ENCODE results near the gene PRIMA1. TPM values are rescaled to one million over a fixed set of nuclear protein-coding genes. Genes with fewer than 3 reads are reported as not detected.

The PRIMA1 gene
- total and polyA plus RNA-seq, 8 donors: 1.2 to 9.9 (median 4.9) TPM

- WGBS, 5 donors: 39 to 60% (median 43%) methylated on average over 8 of the region's 8 CpGs
- Histone ChIP-seq H3K4me1 (peaks cover 0 to 8% (median 3%) of the 10 kb centered on the region in 4 donors), H3K27me3 (peaks cover 0 to 4% (median 0%) of the 10 kb centered on the region in 3 donors), H3K27ac (peak overlapping the region in 4 of 5 donors; percentile 50 to 75 (median 58)), H3K9me3 (no peaks in the 10 kb centered on the region), H3K36me3 (no peaks in the 10 kb centered on the region), H3K4me3 (no peak overlapping the region)
- no peak for TF ChIP-seq POLR2A (IDR thresholded peaks at IDR 0.05)
- no peak for TF ChIP-seq EP300 (IDR thresholded peaks at IDR 0.05)
- TF ChIP-seq, protein P1, sequence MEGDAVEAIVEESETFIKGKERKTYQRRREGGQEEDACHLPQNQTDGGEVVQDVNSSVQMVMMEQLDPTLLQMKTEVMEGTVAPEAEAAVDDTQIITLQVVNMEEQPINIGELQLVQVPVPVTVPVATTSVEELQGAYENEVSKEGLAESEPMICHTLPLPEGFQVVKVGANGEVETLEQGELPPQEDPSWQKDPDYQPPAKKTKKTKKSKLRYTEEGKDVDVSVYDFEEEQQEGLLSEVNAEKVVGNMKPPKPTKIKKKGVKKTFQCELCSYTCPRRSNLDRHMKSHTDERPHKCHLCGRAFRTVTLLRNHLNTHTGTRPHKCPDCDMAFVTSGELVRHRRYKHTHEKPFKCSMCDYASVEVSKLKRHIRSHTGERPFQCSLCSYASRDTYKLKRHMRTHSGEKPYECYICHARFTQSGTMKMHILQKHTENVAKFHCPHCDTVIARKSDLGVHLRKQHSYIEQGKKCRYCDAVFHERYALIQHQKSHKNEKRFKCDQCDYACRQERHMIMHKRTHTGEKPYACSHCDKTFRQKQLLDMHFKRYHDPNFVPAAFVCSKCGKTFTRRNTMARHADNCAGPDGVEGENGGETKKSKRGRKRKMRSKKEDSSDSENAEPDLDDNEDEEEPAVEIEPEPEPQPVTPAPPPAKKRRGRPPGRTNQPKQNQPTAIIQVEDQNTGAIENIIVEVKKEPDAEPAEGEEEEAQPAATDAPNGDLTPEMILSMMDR (IDR thresholded peaks at IDR 0.05): no peak
- peak in 2 of 3 donors; percentile 11 to 63 for TF ChIP-seq POLR2AphosphoS5 (IDR thresholded peaks at IDR 0.05)
- peak in 1 of 2 donors; percentile 44 for DNase-seq
- intact Hi-C loops (cut with DNase I; ENCODE audit: low total_unique reads): loop anchor here (10.0 kb wide), 1 partner anchor 135 kb away; no protein-coding TSS in a partner anchor
Measured at GRCh38 chr14:93799989-93800921, 12.0 kb upstream of the PRIMA1 start.

DNA sequence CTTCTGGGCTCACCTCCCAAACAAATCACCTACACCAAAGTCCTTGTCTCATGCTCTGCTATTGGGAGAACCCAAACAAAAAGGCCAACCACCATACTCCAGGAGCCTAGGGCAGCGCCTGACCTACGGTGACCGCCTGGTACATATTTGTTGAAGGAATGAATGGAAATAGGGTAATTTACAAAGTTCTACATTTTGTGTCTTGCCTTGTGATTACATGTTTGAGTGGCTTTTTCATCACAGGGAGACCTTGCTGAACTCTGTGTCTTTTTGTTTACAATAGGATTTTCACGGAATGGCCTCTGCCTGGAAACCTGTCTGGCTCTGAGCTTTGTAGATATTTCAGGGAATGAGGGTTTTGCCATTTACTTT lies 11.3 kb upstream of the PRIMA1 start:
- no peak for DNase-seq
- no peak for TF ChIP-seq EP300 (IDR thresholded peaks at IDR 0.05)
- no peak for TF ChIP-seq POLR2AphosphoS5 (IDR thresholded peaks at IDR 0.05)
- TF ChIP-seq POLR2A (IDR thresholded peaks at IDR 0.05): no peak
- TF ChIP-seq, protein P1 (IDR thresholded peaks at IDR 0.05): no peak
- peak overlapping the region in 4 of 5 donors; percentile 50 to 75 (median 58) for H3K27ac ChIP-seq
- no peaks in the 10 kb centered on the region for H3K36me3 ChIP-seq
- peaks cover 0 to 8% (median 3%) of the 10 kb centered on the region in 4 donors for H3K4me1 ChIP-seq
- no peaks in the 10 kb centered on the region for H3K9me3 ChIP-seq
- WGBS, 5 donors: 49 to 65% (median 61%) methylated on average over 4 of the region's 4 CpGs
- no peak overlapping the region for H3K4me3 ChIP-seq
- H3K27me3 ChIP-seq: peaks cover 0 to 4% (median 0%) of the 10 kb centered on the region in 3 donors
- intact Hi-C loops (cut with DNase I; ENCODE audit: low total_unique reads): loop anchor here (10.0 kb wide), 1 partner anchor 135 kb away; no protein-coding TSS in a partner anchor

DNA sequence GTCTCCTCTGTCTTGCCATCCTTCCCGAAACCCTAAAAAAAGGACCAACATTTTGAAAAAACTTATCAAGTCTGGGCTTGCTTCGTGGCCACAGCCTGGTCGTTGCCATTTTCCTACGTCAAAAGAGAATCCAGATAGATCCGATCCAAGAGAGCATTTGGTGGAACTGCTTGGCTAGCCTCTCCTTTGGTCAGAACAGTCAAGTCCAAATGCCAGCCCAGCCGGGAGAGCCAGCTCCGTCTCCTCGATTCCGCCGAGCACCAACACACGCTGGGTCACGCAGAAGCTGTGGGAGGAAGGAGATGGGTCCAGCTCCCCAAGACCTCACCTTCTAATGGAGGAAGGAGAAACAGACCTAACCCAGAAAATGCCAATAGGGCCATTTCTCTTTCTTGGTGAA lies 9.3 kb upstream of the PRIMA1 start:
- intact Hi-C loops (cut with DNase I; ENCODE audit: low total_unique reads): loop anchor here (10.0 kb wide), 1 partner anchor 133 kb away; no protein-coding TSS in a partner anchor
- 78 to 87% (median 86%) methylated on average over 12 of the region's 12 CpGs for WGBS, 5 donors

DNA sequence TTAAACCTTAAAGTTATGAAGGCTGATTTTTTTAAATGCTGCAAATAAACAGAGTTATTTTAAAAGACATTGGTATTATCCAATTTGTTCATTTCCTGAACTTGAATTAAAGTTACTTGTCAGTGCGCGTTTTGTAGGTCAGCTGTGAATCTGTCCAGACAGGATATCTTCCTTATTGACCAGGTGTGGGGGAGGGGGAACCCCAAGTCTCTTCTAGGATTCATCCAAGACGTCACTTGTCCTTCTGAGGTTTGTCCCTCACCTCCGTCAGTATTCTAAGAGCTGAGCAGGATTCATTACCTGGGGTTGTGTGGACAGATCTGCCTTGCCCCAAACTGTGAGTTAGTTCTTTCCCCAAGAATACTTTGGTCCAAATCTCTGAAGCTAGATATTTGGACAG lies 8.8 kb upstream of the PRIMA1 start:
- Histone ChIP-seq H3K4me1 (peaks cover 0 to 8% (median 3%) of the 10 kb centered on the region in 4 donors), H3K4me3 (no peak overlapping the region), H3K27ac (no peak overlapping the region), H3K9me3 (no peaks in the 10 kb centered on the region), H3K36me3 (no peaks in the 10 kb centered on the region), H3K27me3 (peaks cover 0 to 4% (median 0%) of the 10 kb centered on the region in 3 donors)
- no peak for DNase-seq
- TF ChIP-seq, protein P1 (IDR thresholded peaks at IDR 0.05): no peak
- TF ChIP-seq EP300 (IDR thresholded peaks at IDR 0.05): no peak
- TF ChIP-seq POLR2AphosphoS5 (IDR thresholded peaks at IDR 0.05): no peak
- no peak for TF ChIP-seq POLR2A (IDR thresholded peaks at IDR 0.05)
- intact Hi-C loops (cut with DNase I; ENCODE audit: low total_unique reads): loop anchor here (10.0 kb wide), 1 partner anchor 132 kb away; no protein-coding TSS in a partner anchor
- 72 to 90% (median 77%) methylated on average over 4 of the region's 4 CpGs for WGBS, 5 donors

More for the DNA sequence above, 9.3 kb upstream of the PRIMA1 start:
- Histone ChIP-seq H3K4me1 (peaks cover 0 to 8% (median 3%) of the 10 kb centered on the region in 4 donors), H3K27ac (no peak overlapping the region), H3K36me3 (no peaks in the 10 kb centered on the region), H3K27me3 (peaks cover 0 to 4% (median 0%) of the 10 kb centered on the region in 3 donors), H3K4me3 (no peak overlapping the region), H3K9me3 (no peaks in the 10 kb centered on the region)
- DNase-seq: no peak
- TF ChIP-seq EP300 (IDR thresholded peaks at IDR 0.05) (no peak), POLR2A (IDR thresholded peaks at IDR 0.05) (no peak), POLR2AphosphoS5 (IDR thresholded peaks at IDR 0.05) (no peak)
- TF ChIP-seq, protein P1 (IDR thresholded peaks at IDR 0.05): no peak

Data from stomach (tissue), 9 donors.